ENCODE measurements around the gene PRPS1. TPM values are rescaled to one million over a fixed set of nuclear protein-coding genes. Genes with fewer than 3 reads are reported as not detected.
A peak's percentile ranks its signal among the peaks of the same experiment; 100 is the strongest.
"Not testable (repeated sequence)": the region's sequence is repeated elsewhere in the genome, so short reads cannot be mapped to it uniquely, and the experiment has no call there.

The PRPS1 gene
- total RNA-seq, 1 donor from 2014 or later = 68.6 TPM

DNA sequence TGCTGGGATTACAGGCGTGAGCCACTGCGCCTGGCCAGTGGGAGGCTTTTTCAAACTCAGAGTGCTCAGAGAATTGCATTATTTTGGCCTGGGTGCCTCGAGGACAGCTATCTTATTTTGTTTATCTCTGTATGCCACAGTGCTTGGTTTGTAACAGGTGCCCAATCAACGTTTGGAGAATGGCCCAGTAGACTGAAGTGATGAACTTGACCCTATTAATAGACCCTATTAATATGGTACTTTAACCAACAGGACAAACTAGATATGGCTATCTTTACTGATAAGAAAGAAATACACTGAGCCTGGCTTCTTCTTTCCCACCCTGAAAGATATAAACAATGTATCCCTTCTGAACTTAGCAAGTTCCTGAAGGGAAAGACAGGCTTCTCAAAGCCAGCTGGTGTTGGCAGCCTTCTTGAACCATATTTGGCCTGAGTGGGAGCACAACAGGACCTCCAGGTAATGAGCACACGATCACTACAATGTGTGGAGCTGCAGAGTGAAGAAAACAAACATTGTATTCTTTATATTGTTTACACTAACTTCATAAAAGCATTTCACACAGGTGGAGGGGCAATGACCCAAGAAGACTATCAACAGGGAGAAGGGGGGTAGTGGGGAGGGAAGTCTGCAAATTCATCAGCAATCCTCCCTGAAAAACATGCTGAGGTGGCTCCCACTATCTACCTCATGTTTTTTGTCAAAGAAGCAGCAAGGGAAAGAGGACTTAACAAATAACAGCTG lies 41.7 kb downstream of the PRPS1 start:
- Mint-ChIP-seq H3K27ac (ENCODE audit: unreplicated experiment) (no peak overlapping the region), H3K27me3 (ENCODE audit: low read depth) (peaks cover 5% of the 10 kb centered on the region), H3K4me1 (peaks cover 4% of the 10 kb centered on the region), H3K4me3 (no peak overlapping the region), H3K36me3 (ENCODE audit: low read depth) (no peaks in the 10 kb centered on the region), H3K9me3 (peaks cover 2% of the 10 kb centered on the region)
- DNase-seq (ENCODE audit: low read depth, low spot score) = no peak
- TF ChIP-seq CTCF (conservative IDR thresholded peaks at IDR 0.05) = no peak

- not testable (repeated sequence) for H3K27ac Mint-ChIP-seq (ENCODE audit: unreplicated experiment); H3K4me3 Mint-ChIP-seq; H3K9me3 Mint-ChIP-seq; H3K4me1 Mint-ChIP-seq; H3K36me3 Mint-ChIP-seq (ENCODE audit: low read depth); DNase-seq (ENCODE audit: low read depth, low spot score)
- H3K27me3 Mint-ChIP-seq (ENCODE audit: low read depth) = peaks cover 15% of the 10 kb centered on the region
Measured at GRCh38 chrX:107671256-107671655, 42.9 kb downstream of the PRPS1 start.

DNA sequence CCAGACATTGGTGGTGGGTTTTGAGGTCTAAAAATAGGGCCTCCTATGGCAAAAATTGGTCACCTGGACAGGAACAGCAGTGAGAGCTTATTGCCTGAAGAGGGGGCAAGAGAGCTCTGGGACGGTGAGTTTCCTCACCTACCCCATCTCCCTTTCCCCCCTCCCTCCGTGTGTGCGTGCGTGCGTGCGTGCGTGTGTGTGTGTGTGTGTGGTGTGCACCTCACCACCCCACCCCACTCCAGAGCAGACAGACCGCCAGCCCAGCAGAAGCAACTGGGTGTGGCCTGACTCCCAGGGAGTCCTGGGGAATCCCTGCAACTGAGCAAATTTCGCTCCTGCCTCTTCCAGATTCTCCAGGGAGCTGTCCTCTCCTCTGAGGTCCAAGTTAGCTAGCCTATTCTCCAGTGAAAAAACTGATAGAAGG lies 44.7 kb downstream of the PRPS1 start:
- H3K27ac Mint-ChIP-seq (ENCODE audit: unreplicated experiment) = no peak overlapping the region
- TF ChIP-seq CTCF (conservative IDR thresholded peaks at IDR 0.05) = peak; percentile 68
- peaks cover 4% of the 10 kb centered on the region for H3K4me1 Mint-ChIP-seq
- H3K36me3 Mint-ChIP-seq (ENCODE audit: low read depth) = no peaks in the 10 kb centered on the region
- peaks cover 17% of the 10 kb centered on the region for H3K27me3 Mint-ChIP-seq (ENCODE audit: low read depth)
- no peaks in the 10 kb centered on the region for H3K9me3 Mint-ChIP-seq
- no peak overlapping the region for H3K4me3 Mint-ChIP-seq
- no peak for DNase-seq (ENCODE audit: low read depth, low spot score)

GRCh38 chrX:107673431-107673830 lies 45.1 kb downstream of the PRPS1 start:
- Mint-ChIP-seq H3K4me3 (no peak overlapping the region), H3K27me3 (ENCODE audit: low read depth) (peaks cover 20% of the 10 kb centered on the region), H3K27ac (ENCODE audit: unreplicated experiment) (no peak overlapping the region), H3K9me3 (no peaks in the 10 kb centered on the region), H3K4me1 (peaks cover 4% of the 10 kb centered on the region), H3K36me3 (ENCODE audit: low read depth) (no peaks in the 10 kb centered on the region)
- TF ChIP-seq CTCF (conservative IDR thresholded peaks at IDR 0.05) = no peak
- no peak for DNase-seq (ENCODE audit: low read depth, low spot score)

GRCh38 chrX:107673933-107674479 lies 45.7 kb downstream of the PRPS1 start:
- H3K36me3 Mint-ChIP-seq (ENCODE audit: low read depth) = no peaks in the 10 kb centered on the region

More at GRCh38 chrX:107673933-107674479, 45.7 kb downstream of the PRPS1 start:
- peaks cover 4% of the 10 kb centered on the region for H3K4me1 Mint-ChIP-seq
- H3K27ac Mint-ChIP-seq (ENCODE audit: unreplicated experiment) = no peak overlapping the region
- peaks cover 20% of the 10 kb centered on the region for H3K27me3 Mint-ChIP-seq (ENCODE audit: low read depth)
- no peak for TF ChIP-seq CTCF (conservative IDR thresholded peaks at IDR 0.05)
- no peak overlapping the region for H3K4me3 Mint-ChIP-seq
- H3K9me3 Mint-ChIP-seq = no peaks in the 10 kb centered on the region
- DNase-seq (ENCODE audit: low read depth, low spot score) = no peak

All from neural crest cell (in vitro differentiated cells).